Suprapubic skin (tissue), 4 donors: ENCODE measurements around the gene CHAC1. TPM values are rescaled to one million over a fixed set of nuclear protein-coding genes. Genes with fewer than 3 reads are reported as not detected.
A peak's percentile ranks its signal among the peaks of the same experiment; 100 is the strongest.

Experiments used
- DNase-seq, 2 donors: peaks; one replicate each; pipeline ENCODE4 v3.0.0-alpha.2; 2019; ENCODE audit warnings: low spot score in 2 of 2
- H3K27ac ChIP-seq: fragments of 200-600 bp; sonication (generic); one replicate; pipeline ENCODE4 v1.5.1; 2019
- H3K27me3 ChIP-seq: fragments of 200-600 bp; sonication (generic); one replicate; pipeline ENCODE4 v1.5.1; 2019
- H3K36me3 ChIP-seq: fragments of 200-600 bp; sonication (generic); one replicate; pipeline ENCODE4 v1.5.1; 2019
- H3K4me1 ChIP-seq: fragments of 200-600 bp; sonication (generic); one replicate; pipeline ENCODE4 v1.5.1; 2019
- H3K4me3 ChIP-seq: fragments of 200-600 bp; sonication (generic); one replicate; pipeline ENCODE4 v1.5.1; 2019; ENCODE audit warnings: mild to moderate bottlenecking
- H3K9me3 ChIP-seq: fragments of 200-600 bp; sonication (generic); one replicate; pipeline ENCODE4 v1.5.1; 2019
- EP300 ChIP-seq: sonication (generic); formaldehyde crosslinking; IDR thresholded peaks from one replicate; pipeline ENCODE4 v1.6.1; 2017; ENCODE audit warnings: antibody characterized with exemption
- POLR2A ChIP-seq, 2 donors: fragments of 450-650 bp; IDR thresholded peaks; one replicate each; pipeline ENCODE4 v1.6.1; 2017; ENCODE audit warnings: antibody characterized with exemption in 2 of 2, mild to moderate bottlenecking in 2 of 2, moderate library complexity in 2 of 2
- POLR2AphosphoS5 ChIP-seq, 3 donors: sonication (generic); formaldehyde crosslinking; IDR thresholded peaks; one replicate each; pipeline ENCODE4 v1.6.1; 2017; ENCODE audit warnings: antibody characterized with exemption in 3 of 3
- WGBS: methylation state at CpG from one replicate; pipeline ENCODE4 v1.1.5; 2018; 5-methylcytosine and 5-hydroxymethylcytosine counted together
- total RNA-seq, 4 donors: library from RNA; depleted of rRNA; stranded (reverse); fragments of >200 nt; gene quantifications; one replicate each; pipeline ENCODE4 v1.1.0, GENCODE V29; 2016
- TF ChIP-seq, protein P1 (sequence below), 2 donors: fragments of 200-600 bp in 1 of 2; fragments of 450-650 bp in 1 of 2; sonication (generic) in 1 of 2; IDR thresholded peaks; one replicate each; pipeline ENCODE4 v1.5.1; 2016 to 2019; ENCODE audit warnings: antibody characterized with exemption in 2 of 2, mild to moderate bottlenecking in 1 of 2, moderate library complexity in 1 of 2

The CHAC1 gene
- total RNA-seq, 4 donors from 2014 or later: 2.6 to 10.0 (median 3.3) TPM; not detected in 1

- H3K4me1 ChIP-seq: peaks cover 14% of the 10 kb centered on the region
- DNase-seq: no peak
- TF ChIP-seq POLR2AphosphoS5 (IDR thresholded peaks at IDR 0.05): no peak
- TF ChIP-seq EP300: no peak
- TF ChIP-seq, protein P1, sequence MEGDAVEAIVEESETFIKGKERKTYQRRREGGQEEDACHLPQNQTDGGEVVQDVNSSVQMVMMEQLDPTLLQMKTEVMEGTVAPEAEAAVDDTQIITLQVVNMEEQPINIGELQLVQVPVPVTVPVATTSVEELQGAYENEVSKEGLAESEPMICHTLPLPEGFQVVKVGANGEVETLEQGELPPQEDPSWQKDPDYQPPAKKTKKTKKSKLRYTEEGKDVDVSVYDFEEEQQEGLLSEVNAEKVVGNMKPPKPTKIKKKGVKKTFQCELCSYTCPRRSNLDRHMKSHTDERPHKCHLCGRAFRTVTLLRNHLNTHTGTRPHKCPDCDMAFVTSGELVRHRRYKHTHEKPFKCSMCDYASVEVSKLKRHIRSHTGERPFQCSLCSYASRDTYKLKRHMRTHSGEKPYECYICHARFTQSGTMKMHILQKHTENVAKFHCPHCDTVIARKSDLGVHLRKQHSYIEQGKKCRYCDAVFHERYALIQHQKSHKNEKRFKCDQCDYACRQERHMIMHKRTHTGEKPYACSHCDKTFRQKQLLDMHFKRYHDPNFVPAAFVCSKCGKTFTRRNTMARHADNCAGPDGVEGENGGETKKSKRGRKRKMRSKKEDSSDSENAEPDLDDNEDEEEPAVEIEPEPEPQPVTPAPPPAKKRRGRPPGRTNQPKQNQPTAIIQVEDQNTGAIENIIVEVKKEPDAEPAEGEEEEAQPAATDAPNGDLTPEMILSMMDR (IDR thresholded peaks at IDR 0.05): no peak
- TF ChIP-seq POLR2A (IDR thresholded peaks at IDR 0.05): no peak
- H3K27ac ChIP-seq: no peak overlapping the region
- H3K36me3 ChIP-seq: no peaks in the 10 kb centered on the region
- 92% methylated on average over 30 of the region's 31 CpGs for WGBS
- H3K27me3 ChIP-seq: peaks cover 12% of the 10 kb centered on the region
- no peak overlapping the region for H3K4me3 ChIP-seq
- no peaks in the 10 kb centered on the region for H3K9me3 ChIP-seq
These were observed 17.0 kb upstream of the CHAC1 start for GRCh38 chr15:40936234-40936708.

DNA sequence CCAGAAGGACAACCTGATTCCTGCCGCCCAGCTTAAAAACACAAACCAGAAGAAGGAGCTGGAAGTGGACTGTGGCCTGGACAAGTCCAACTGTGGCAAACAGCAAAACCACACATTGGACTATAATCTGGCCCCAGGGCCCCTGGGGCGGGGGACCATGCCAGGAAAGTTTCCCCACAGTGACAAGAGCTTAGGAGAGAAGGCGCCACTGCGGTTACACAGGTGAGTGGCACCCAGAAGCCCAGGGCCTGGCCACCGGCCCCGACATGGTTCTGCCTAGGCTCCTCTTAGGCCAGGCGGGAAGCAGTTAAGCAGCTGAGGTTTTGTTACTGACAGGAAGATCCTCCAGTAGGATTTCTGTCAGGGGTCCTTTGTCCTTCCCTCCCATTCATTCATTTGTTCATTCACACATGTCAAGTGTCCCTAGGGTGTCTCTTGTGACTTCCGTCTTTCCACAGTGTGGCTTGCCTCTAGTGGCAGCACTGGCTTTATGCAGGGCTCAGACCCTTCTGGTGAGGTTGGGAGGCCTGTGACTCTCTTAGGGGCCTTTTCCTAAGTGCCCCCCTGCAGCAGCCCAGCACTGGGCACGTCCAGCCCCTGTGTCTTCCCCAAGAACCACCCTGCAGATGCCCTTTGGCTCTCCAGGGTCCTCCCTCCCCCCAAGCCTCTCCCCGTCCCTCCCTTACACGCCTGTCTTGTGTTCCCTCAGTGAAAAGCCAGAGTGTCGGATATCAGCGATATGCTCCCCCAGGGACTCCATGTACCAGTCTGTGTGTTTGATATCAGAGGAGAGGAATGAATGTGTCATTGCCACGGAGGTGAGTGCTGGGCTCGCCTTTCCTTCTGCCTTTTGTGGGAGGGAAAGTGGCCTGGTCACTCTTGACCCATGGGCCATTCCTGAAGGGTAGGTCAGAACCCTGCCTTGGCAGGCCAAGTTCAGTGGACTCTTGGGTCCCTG is 16.3 kb upstream of the CHAC1 start:
- peaks cover 19% of the 10 kb centered on the region for H3K4me1 ChIP-seq
- H3K9me3 ChIP-seq: no peaks in the 10 kb centered on the region
- TF ChIP-seq POLR2A (IDR thresholded peaks at IDR 0.05) (no peak), EP300 (no peak), POLR2AphosphoS5 (IDR thresholded peaks at IDR 0.05) (no peak)
- TF ChIP-seq, protein P1 (IDR thresholded peaks at IDR 0.05): no peak
- 65% methylated on average over 11 of the region's 15 CpGs for WGBS
- H3K4me3 ChIP-seq: no peak overlapping the region
- DNase-seq: no peak
- H3K27ac ChIP-seq: no peak overlapping the region
- H3K36me3 ChIP-seq: no peaks in the 10 kb centered on the region
- H3K27me3 ChIP-seq: peaks cover 5% of the 10 kb centered on the region

DNA sequence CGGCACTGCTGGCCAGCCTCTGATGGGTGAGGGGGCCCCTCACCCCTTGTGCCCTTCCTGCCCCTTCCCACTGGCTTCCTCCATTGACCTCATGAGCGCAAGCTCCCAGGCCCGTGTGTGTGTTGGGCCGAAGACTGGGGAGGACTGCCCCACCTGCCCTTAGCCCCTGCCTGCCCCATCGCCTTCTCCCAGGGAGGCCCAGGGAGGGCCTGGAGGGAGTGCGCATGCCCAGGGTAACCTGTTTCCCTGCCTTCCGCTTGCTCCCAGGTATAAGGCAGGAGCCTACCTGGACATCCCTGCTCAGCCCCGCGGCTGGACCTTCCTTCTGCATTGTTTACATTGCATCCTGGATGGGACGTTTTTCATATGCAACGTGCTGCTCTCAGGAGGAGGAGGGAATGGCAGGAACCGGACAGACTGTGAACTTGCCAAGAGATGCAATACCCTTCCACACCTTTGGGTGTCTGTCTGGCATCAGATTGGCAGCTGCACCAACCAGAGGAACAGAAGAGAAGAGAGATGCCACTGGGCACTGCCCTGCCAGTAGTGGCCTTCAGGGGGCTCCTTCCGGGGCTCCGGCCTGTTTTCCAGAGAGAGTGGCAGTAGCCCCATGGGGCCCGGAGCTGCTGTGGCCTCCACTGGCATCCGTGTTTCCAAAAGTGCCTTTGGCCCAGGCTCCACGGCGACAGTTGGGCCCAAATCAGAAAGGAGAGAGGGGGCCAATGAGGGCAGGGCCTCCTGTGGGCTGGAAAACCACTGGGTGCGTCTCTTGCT is 15.3 kb upstream of the CHAC1 start:
- no peak for DNase-seq
- TF ChIP-seq, protein P1 (IDR thresholded peaks at IDR 0.05): peak in 1 of 2 donors; percentile 26
- no peak for TF ChIP-seq POLR2A (IDR thresholded peaks at IDR 0.05)
- Histone ChIP-seq H3K27me3 (no peaks in the 10 kb centered on the region), H3K36me3 (no peaks in the 10 kb centered on the region), H3K27ac (no peak overlapping the region), H3K4me1 (peaks cover 28% of the 10 kb centered on the region), H3K4me3 (no peak overlapping the region), H3K9me3 (no peaks in the 10 kb centered on the region)
- 53% methylated on average over 9 of the region's 19 CpGs for WGBS

DNA sequence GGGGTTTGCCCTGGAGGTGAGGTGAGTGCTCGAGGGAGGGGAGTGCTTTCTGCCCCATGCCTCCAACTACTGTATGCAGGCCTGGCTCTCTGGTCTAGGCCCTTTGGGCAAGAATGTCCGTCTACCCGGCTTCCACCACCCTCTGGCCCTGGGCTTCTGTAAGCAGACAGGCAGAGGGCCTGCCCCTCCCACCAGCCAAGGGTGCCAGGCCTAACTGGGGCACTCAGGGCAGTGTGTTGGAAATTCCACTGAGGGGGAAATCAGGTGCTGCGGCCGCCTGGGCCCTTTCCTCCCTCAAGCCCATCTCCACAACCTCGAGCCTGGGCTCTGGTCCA is 14.8 kb upstream of the CHAC1 start:
- H3K4me1 ChIP-seq: peaks cover 29% of the 10 kb centered on the region

More for the DNA sequence above, 14.8 kb upstream of the CHAC1 start:
- H3K36me3 ChIP-seq: no peaks in the 10 kb centered on the region
- no peak for DNase-seq
- H3K9me3 ChIP-seq: no peaks in the 10 kb centered on the region
- no peak overlapping the region for H3K27ac ChIP-seq
- H3K27me3 ChIP-seq: no peaks in the 10 kb centered on the region
- TF ChIP-seq EP300 (no peak), POLR2AphosphoS5 (IDR thresholded peaks at IDR 0.05) (no peak), POLR2A (IDR thresholded peaks at IDR 0.05) (no peak)
- TF ChIP-seq, protein P1 (IDR thresholded peaks at IDR 0.05): no peak
- 94% methylated on average over 3 of the region's 6 CpGs for WGBS
- no peak overlapping the region for H3K4me3 ChIP-seq
